HTERT RPE-1 (cell line): ENCODE measurements around the gene ARHGAP23.
"Not testable (repeated sequence)": the region's sequence is repeated elsewhere in the genome, so short reads cannot be mapped to it uniquely, and the experiment has no call there.

ENCODE experiments used
- in situ Hi-C: fragments of 300-500 bp; cut with MboI; formaldehyde crosslinking; loops from 4 replicates; pipeline ENCODE4 v1.14.3; 2020; ENCODE audit warnings: low sequenced_read_pairs

ARHGAP23 gene

DNA sequence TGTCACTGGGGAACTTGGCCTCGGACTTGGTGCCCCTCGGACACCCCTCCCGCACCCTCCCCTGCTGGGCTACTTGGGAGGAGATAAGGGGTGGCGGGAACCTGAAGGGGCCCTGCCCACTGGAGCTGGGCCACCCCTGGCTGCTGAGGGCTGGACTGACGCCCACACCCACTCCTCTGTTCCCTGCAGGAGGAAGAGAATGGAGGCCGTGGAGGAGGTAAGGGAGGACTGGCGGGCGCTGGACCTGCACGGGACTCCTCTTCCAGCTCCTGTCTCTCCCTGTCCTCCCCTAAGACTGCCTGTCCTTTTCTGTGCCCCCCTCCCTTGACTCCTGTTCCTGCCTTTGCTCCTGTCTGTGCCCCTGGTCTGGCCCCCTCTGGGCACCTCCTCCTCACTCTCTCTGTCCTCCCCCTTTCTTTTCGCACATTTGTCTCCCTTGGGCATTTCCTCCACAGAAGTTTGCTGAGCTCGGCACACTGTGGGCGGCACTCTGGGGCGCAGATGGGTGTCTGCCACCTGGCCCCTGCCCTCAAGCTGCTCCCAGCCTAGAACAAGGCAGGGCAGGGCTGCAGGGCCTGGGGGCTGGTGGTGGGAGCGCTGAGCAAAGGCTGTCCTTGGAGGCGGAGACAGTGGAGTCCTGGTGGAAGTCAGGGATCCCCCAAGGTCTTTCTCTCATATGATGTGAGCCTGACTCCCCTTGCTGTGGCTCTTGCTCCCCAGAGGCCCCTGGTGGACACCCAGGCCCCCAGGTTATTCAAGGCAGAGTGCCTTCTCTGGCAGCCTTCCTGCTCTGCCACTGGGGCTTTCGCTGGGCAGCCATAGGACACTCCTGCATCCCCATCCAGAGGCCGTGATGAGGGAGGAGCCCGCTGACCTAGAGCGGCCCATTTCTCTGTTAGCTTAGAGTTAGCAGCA, 32.7 kb downstream of the ARHGAP23 start:
- in situ Hi-C loops: no loop called here

GRCh38 chr17:38461683-38462082, 33.4 kb downstream of the ARHGAP23 start:
- in situ Hi-C loops: no loop called here

- in situ Hi-C loops: no loop called here
Measured at GRCh38 chr17:38463451-38463858, 35.2 kb downstream of the ARHGAP23 start.

DNA sequence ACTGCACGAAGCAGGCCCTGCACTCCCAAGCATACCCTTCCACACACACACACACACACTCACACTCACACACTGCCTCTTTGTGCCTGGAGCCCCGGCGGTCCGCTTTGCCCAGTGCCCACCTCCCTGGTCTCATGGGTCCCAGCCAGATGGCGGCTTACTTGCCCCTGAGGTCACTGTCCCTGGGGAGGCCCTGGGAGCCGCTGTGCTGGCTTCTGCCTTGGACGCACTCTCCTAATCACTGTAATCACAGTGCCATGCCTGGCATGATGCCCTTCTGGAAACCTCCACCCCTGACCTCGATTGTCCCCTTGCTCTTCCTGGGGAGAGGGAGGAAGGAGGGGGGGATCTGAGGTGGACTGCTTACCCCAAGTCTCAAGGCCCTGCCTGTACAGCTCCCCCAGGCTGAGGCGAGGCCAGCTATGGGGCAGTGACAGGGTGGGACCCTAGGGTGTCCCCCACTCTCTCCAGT, 36.0 kb downstream of the ARHGAP23 start:
- in situ Hi-C loops: no loop called here

- in situ Hi-C loops: no loop called here
Measured at GRCh38 chr17:38464723-38465390, 36.6 kb downstream of the ARHGAP23 start.

GRCh38 chr17:38465391-38466345, 37.4 kb downstream of the ARHGAP23 start:
- in situ Hi-C loops: no loop called here

GRCh38 chr17:38466346-38467315, 38.4 kb downstream of the ARHGAP23 start:
- in situ Hi-C loops: no loop called here

GRCh38 chr17:38467491-38467890, 39.2 kb downstream of the ARHGAP23 start:
- in situ Hi-C loops: no loop called here

DNA sequence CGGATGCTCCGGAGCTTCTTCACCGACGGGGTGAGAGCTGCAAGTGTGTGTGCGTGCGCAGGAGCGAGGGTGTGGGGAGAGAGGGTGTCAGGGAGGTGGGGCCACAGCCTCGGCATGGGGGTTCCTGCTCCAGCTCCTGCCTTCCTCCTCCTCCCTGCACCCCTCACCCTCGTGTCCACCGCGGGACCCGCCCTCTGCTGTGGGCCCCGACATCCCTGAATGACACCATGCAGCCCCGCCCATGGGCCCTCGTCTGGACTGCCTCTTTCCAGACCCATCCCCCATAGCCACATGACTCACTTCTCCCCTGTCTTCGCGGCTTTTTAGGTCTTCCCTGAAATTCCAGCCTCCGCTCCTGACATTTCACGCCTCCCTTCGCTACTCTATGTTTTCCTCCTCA, 41.6 kb downstream of the ARHGAP23 start:
- in situ Hi-C loops: no loop called here

GRCh38 chr17:38471253-38471652, 43.0 kb downstream of the ARHGAP23 start:
- in situ Hi-C loops: not testable (repeated sequence)

DNA sequence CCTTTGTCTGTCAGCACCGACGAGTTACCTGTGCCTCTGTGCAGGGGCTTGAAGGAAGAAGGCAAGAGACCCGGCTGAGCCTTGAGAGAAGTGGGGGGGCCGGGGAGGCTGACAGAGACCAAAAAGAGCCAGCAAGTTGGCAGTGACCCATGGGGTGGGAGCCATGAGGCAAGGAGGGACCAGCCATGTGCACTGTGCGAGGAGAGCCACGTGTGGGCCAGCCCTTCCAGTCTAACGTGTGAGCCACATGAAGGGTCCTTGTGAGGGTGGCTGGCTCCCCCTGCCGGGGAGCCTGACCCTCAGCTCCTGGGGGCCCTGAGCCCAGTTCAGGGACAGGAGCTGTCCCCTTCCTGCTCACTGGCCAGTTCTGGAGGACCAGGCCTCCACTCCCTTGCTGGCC, 46.4 kb downstream of the ARHGAP23 start:
- in situ Hi-C loops: not testable (repeated sequence)

DNA sequence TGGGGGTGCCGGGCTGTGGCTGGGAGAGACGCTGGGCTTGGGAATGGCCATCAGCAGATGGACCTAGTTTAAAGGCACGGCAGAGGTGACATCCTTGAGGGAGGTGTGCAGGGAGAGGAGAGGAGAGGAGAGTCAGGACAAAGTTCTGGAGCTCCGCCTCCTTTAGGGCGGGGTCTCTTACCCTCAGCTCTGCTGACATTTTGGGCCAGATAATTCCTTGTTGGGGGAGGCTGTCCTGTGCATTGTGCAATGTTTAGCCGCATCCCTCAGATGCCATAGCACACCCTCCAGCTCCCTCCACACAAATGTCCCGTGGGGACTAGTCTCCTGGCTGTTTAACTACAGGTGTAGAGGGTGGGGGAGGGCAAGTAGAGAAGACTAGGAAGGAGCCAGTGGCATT, 48.3 kb downstream of the ARHGAP23 start:
- in situ Hi-C loops: no loop called here

DNA sequence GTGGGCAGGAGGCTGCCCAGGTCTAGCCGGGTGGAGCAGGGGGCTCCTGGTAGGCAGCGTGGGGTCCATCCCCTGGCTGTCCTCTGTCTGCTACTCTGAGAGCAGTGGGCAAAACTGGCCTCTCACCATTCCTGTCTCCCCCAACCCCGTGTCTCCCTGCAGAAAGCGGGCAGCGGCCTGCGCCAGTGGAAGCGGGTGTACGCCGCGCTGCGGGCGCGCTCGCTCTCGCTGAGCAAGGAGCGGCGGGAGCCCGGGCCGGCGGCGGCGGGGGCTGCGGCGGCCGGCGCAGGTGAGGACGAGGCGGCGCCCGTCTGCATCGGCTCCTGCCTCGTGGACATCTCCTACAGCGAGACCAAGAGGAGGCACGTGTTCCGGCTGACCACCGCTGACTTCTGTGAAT, 49.2 kb downstream of the ARHGAP23 start:
- in situ Hi-C loops: not testable (repeated sequence)

GRCh38 chr17:38477951-38478350, 49.7 kb downstream of the ARHGAP23 start:
- in situ Hi-C loops: not testable (repeated sequence)

- in situ Hi-C loops: not testable (repeated sequence)
Measured at GRCh38 chr17:38478667-38479066, 50.4 kb downstream of the ARHGAP23 start.

DNA sequence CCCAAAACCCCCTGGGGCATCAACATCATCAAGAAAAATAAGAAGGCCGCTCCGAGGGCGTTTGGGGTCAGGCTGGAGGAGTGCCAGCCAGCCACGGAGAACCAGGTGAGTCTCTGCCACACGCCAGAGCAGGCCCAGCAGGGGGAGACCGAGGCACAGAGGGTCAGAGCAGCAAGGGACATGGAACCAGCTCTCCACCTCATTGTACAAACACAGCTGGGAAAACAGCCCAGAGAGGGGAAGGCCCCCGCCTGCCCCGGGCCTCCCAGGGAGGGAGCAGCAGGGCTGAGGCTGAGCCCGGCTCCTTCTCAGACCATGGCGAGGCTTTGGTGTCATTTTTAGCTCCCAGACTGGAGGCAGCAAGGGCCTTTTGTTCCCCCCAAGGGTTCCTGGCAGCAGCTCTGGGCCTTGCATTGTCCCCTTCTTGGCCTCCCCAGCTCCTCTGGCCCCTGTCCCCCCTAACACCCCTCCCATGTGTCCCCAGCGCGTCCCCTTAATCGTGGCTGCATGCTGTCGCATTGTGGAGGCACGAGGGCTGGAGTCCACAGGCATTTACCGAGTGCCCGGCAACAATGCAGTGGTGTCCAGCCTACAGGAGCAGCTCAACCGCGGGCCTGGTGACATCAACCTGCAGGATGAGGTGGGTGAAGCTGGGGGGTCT, 53.9 kb downstream of the ARHGAP23 start:
- in situ Hi-C loops: not testable (repeated sequence)

DNA sequence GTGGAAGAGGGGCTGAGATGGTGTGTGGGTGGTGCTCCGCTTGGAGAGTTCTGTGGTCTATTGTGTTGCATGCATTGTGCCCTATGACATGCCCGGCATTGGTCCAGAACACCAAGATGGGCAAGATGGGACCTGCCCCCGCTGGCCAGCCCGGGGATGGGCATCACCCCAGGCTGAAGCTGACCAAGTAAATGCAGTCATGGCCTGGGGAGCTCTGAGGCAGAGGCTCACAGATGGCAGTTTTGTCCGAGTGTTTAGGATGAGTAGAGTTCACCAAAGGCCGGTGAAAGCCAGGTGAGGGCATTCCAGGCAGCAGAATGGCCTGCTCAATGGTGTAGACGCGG, 54.4 kb downstream of the ARHGAP23 start:
- in situ Hi-C loops: not testable (repeated sequence)

- in situ Hi-C loops: not testable (repeated sequence)
Measured at GRCh38 chr17:38484242-38485145, 56.2 kb downstream of the ARHGAP23 start.
